Fibroblast of skin of right quadriceps (primary cell): Measurements from ENCODE around the gene ENPP3.

ENCODE experiments used
- DNase-seq: peaks from one replicate; pipeline ENCODE4 v3.0.0-alpha.2; 2013

Gene ENPP3

DNA sequence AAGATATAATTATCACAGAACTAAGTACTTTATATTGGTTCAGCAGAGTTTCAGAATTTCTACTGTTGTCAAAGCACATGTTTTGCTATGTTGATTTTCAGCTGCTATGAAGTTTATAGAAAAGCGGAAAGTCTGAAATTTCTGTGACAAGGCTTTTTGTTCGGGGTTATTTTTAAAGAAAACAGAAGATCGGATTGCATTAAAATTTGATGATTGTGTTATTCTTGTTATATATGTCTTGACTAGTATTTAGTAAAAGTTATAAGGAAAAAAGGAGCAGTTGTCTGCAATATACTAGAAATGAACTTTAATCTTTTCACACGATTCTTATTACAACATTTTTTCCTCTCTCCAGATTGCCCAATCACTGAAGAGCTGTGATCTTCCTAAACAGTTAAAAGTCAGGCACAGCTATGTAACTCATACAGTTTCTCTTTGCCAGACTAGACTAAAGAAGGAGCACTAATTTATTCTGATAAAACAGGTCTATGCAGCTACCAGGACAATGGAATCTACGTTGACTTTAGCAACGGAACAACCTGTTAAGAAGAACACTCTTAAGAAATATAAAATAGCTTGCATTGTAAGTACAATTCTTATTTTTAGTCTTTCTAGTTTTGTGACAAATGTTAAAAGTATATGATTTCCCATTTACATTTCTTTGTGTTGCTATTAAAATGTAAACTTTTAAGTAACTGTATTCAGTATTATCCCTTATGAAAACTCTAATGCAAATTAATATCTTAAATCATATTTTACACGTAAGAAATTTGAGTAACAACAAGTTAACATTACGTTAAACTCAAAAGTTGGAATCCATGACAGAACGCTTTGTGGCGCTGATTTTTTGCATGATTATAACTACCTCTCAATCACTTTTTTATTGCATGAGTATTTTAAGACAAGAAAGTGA is at the start of gene ENPP3:
Gene ENPP3 (plus strand): TSS at position 423 of the 913 bp plus-strand sequence. CDS start 83 bp downstream, at position 506.
- no peak for DNase-seq

DNA sequence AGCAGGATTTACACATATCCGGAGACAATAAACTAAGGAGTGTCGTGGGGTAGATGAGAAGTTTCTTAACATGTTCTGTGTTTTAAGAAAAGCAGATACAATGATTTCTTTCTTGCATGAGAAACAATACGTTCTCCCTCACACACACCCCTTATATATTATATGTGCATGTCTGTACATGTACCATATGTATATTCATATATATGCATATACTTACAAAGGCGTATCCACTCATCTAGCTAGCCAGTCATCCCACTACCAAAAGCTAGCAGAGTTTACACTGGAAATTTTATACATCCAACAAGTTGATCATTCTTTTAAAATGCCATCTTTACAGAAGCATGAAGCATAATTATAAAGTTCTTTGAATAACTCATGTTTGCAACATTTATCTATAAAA is 49.2 kb upstream of the ENPP3 start:
- DNase-seq = no peak

DNA sequence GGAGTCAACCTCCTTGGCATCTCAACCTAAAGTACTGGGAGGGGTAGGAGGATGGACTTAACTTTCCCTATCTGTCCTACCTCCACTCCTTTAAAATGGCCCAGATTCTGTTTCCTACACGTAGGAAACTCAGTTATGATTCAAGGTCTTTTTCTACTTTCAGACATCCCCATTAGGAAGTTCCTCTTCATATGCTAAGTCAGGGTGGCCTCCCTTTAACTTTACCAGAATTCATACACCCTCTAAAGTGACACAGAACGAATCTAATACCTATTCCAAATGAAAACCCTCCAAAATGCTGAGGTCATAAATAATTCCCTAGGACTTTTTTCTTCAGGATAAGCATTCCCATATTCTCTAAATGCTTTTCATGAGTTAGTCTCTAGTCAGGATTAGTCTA is 48.5 kb upstream of the ENPP3 start:
- no peak for DNase-seq

DNA sequence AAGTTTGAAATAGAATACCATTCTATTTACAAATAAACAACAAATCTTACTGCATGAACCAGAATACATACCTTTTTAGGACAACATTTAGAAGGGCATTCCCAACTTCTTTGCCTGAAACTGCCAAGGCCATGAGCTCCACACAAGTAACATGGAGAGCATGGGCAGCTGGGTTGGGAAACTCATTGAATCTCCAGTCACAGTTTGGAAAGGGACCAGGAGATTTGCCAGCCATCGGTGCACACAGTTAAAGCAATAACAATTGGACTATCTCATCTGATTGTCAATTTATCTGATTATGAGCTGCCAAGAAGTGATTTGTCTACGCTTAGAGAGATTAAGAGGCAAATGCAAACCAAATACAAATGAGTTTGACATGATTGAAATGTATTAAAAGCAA is 44.2 kb upstream of the ENPP3 start:
- no peak for DNase-seq

DNA sequence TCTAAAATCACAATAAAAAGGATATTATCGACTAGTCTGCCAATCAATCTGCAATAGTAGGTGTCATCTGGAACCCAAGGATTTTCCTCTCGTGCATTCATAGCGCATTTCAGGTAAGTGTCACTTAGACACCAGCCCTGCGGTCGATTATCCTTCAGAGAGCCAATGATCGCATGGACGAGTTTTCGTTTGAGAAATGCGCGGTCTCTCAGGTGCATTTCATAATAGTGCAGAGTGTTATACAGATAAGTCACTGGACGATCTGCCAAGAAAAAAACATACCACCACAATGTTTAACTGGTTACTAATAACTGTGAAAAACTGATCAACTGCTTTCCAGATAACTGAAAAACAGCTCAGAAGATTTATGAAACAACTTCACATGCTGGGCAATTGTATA is 43.0 kb upstream of the ENPP3 start:
- no peak for DNase-seq

DNA sequence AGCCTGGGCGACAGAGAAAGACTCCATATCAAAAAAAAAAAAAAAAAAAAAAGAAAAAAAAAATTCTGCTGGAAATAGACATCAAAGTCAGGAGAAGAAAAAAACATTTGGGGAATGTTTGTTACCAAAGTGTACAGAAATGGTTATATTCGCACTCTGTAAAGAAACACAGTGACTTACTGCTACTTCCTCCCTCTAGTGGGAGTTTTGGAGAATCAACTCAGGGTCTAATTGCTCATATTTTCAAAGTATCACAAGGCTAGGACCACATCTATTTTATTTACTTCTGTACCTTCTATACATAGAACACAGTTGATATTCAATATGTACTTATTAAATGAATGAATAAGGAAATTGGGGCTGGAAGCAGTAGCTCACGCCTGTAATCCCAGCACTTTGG is 39.7 kb upstream of the ENPP3 start:
- peak; percentile 2 for DNase-seq

DNA sequence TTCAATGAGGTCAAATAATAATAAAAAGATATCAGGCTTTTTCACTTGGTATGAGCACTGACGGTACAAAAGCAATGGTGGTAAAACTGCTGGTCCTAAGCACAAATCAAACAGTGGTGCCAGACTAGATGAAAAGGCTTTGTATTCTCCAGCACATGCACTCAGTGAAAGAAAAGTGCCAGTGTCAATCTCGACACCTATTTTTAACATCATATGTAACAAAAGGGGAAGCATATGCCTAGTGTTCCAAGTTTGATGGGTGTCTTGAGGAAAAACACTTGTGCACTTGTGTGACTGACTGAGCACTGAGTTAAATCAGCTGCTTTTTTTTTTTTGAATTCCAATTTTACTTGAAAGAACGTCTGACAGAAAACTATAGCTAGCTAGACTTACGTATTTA is 36.4 kb upstream of the ENPP3 start:
- no peak for DNase-seq

DNA sequence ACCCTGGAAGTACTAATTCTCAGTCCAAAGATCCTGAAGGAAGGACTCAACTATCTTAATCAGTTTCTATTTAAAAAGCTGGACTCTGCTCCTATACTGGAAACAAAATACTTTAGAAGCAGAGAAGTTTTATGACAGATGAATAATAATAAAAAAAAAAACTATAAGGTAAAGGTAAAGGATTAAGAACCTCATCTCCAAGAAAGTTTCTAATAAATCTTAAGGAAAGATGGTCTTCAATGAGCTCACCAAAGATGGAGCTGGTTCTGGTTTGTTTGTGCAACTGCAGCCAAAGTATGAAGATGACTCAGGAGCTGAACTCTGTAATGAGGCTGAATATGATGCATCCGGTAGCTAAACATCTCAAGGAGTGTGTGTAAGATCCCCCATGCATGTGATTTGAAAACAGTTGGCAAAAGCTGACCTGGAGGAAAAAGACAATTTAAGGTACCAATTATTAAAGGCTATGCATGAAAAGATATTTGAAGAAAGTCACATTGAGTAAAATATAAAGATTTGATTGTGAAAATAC is 34.3 kb upstream of the ENPP3 start:
- peak; percentile 81 for DNase-seq

DNA sequence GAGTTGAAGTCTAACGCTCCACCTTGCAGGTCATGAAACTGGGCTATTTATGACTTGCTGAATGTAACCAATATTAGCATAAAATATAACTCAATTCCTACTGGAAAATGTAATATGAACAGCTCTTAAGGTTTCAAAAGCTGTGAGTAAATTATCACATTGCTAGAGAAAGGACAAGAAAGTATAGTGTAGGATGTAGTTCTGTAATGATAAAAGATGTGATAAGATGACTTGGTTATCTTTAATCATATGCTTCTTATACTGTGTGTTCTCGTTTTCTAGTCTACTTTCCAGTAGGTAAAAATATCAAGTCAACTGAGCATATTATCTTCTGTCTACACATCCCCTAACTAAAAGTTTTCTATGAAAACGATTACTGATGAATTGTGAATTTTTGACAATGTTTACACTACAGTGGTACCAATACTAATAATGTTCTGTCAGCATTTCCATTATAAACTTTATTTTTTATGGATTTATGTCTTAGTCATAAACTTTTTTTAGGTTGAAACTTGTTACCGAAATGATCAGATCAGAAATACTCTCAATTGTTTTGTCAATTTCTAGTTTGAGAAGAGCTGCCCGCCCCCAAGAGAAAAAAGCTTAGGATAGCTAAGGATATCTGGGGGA is 23.7 kb upstream of the ENPP3 start:
- DNase-seq = no peak

DNA sequence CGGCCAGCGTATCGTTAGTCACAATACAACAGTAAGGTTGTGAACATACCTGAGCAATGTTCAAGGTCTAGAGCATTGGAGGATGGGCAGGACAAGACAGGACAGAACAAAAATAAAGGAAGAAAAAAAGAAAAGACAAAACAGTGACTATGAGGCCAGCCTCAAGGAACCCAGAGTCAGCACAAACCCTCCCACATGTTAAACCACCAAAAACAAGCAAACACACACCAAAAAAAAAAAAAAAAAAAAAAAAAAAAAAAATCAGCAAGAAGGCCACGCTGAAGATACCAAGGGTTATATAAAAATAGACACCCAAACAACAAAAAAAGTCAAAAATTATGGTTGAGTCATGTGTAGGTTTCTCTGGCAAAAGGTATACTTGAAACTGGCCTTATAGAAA is 21.8 kb upstream of the ENPP3 start:
- no peak for DNase-seq

DNA sequence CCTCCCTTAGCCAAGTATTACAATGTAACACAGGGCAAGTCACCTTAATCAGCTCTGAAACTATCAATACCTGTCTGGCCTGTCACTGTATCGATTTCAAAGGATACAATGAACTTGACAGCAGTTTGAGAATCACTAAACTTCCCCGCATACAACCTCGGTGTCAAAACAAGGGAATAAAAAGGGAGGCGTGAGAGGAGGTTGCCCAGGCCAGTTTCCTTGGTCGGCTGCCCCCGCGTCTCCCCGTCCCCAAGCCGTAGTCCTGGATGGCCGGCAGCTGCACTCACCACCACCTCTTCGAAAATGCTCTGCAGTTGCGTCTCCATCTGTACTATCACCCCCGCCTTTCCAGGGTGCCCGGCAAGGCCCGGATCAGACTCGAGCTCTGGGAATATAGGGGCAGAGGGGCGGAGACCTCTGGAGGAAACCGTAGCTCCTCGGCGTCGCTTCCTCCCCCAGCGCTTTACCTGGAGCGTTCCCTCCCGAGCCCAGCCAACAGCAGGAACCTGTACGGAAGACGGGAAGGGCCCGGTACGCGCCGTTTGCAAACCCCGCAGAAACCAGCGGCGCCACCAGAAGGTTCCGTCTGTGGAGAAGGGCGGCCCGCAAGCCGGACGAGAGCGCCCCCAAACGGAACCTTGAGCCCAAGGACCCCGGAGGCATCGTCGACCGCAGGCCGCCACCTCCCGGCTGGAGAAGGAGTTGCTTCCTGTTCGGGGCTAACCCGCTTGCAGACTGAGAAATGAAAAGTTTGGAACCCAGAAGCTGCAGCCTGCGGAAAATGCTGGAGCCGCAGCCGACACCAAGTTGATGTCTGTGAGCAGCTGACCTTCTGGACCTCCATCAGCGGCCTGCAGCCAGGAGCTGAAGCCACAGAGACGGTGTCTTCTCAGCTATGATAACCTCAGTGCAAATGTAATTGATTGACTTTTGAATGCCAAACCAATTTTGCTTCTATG is 9.1 kb upstream of the ENPP3 start, which contains the start of gene MED23:
Gene MED23 (minus strand): TSS at position 519 of the 959 bp plus-strand sequence. CDS start 193 bp downstream, at position 326.
- DNase-seq = peak; percentile 94

DNA sequence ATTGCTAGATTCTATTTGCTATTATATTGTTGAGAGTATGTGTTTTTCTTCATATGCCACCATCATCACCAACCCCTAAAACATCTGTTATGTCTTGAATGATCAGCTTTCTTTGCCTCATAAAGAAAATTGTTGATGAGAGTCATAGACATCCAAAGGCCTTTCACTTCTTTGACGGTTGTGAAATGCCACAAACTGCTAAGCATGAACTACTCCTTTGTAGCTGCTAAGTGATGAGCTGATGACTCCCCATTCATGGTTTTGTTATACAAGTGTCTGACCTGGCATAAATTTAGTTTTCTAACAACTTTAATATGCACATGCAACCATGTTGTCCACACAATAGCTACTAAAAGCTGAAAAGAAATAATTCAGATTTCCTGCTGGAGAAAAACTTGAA is 8.4 kb upstream of the ENPP3 start:
- DNase-seq = no peak

DNA sequence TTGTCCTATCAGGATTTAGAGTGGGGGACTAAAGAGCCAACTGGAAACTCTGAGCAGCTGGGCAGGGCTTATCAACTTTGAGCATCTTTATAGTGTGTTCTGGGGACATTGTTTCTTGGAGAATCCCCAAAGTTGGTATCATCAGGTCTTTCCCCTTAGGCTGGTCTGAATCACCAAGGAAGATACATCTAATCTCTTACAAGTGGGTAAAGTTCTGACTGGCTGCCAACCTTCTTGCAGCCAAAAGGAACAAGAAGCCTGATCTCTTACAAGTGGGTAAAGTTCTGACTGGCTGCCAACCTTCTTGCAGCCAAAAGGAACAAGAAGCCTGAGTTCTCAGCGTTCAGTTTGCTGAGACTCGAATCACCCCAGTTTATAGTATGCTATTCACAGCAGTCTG is 7.5 kb upstream of the ENPP3 start:
- DNase-seq = no peak

DNA sequence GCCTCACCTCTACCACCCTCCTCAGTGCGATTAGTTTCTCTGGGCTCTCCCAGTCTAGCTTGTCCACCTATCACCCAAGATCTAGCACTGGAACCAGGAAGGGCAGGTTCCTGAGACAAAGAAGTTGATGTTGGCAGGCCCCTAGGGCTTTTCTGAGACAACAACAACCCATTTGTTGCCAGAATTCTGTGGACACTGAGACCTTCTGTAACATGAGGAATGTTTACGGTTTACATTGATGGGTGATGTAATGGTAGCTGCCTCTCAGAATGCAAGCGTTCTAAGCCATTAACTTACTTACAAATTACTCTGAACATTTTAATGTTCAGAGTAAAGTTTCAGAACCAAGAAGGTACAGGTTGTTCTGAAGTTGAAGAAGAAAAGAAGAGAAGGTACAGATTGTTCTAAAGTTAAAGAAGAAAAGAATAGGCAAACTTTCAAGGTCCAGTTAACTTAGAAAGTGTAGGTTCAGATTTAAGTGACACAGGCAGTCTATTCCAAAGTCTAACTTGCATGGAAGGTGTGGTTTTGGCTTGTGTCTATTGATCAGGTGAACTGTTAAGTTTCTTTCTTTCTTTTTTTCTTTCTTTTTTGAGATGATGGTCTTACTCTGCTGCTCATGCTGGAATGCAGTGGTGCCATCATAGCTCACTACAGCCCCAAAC is 5.3 kb upstream of the ENPP3 start:
- DNase-seq = no peak

DNA sequence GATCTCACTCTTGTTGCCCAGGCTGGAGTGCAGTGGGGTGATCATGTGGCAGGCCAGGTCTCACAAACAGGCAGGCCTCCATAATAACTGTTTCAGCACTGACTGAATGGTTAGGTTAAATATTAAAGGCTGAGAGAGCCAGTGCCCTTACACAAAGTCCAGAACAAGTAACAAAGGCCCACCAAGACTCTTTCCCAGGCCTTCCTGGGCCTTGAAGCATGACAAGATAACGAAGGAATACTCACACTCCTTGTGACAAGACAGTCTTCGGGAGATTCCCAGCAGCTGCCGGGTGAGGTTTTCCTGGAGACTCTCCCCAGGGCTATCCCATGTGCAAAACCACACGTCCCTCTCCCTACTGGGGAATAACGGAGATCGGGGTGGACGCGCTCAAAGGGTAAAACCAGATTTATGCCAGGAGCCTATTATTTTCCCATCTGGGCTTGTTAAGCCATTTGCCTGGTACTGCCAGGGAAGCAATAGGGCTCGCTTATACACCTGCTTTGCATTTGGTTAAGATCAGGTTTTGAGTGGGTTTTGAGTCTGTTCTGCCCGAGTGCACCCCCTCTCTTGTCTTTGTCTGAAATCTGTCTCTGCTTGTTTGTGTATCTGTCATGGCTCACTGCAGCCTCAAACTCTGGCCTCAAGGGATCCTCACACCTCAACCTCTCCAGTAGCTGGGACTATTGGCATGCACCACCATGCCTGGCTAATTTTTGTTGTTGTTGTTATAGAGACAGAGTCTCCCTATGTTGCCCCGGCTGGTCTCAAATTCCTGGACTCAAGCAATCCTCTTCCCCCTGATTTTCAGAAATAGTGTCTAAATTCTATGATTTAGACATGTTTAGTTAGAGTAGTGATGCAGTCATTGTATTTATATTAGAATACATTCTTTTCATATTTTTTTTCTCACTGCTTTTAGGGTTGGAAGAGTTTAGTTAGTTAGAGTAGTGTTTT is 1.4 kb upstream of the ENPP3 start:
- DNase-seq = no peak

DNA sequence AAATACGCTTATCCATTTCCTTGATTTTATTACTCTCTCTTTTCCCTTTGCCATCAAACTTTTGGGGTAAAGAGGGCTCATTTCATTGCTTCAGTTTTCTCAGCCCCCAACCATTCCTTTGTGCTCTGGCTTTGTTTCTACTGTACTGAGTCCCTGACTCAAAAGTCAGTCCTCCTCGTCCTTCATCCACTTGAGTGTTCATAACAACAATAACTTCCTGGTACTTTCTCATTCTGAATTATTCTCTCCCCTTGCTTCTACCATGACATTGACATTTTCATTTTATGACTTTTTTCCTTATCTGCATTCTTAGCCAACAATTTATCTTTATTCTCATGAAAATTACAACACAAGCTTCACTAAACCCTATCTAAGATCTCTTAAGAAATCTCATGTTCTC is 911 bp downstream of the ENPP3 start:
- no peak for DNase-seq

DNA sequence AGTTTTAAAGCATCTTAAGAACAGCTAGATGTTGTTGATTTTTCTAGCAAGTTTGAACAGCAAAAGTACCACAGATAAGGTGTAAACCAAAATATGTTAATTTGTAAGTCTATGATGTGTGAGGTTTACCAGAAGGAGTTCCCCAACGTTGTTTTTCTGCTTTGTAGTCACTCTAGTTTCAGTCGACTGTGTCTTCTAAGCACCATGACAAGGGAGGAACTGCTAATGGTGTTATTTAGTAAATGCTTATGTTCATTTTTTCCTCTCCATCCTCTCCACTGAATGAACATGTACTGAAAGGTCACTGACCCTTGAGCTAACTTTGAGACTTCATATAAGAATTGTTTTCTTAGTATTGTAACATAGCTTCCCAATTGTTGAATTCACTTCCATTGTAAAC is 3.0 kb downstream of the ENPP3 start:
- no peak for DNase-seq

DNA sequence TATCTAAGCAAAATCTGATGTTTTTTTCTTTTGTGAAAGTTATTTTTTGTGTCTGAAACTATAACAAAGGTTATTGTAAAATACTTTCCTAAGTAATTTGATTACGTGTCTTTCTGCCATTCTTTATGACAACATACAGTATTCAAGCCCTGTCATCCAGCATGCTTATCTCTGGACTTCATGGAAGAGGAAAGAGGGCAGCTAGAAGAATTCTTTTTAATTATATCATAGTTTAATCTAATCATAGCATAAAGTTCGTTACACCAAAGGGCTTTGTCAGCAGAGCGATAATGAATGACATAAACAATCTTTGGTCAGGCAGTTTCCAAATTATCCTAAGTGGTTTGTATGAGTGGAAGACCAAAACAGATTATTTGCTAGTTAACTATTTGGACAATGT is 3.5 kb downstream of the ENPP3 start:
- DNase-seq = no peak

DNA sequence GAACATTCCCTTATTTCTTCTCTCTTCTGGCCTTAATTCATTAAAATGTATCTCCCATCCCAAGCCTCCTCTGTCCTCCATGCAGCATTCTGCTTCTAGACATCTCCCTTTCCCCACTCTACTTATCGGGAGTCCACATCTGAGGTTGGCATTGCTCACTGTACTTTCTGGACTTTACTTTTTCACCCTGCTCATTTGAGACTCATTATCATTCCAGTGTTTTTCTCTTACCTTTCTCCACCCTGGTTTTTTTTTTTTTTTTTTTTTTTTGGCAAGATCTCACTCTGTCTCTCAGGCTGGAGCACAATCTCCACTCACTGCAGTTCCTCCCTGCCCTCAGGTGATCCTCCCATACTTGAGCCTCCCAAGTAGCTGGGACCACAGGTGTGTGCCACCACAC is 4.5 kb downstream of the ENPP3 start:
- DNase-seq = no peak

DNA sequence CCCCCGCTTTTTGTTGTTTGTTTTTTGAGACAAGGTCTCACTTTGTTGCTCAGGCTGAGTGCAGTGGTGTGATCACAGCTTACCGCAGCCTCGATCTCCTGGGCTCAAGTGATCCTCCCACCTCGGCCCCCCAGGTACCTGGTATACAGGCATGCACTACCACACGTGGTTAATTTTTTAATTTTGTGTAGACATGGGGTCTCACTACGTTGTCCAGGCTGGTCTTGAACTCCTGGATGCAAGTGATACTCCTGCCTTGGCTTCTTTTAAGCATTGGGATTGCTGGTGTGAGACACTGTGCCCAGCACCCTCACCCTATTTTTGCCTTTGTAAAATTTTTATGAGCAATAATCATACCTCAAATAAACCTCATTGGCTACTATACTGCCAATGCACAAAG is 5.5 kb downstream of the ENPP3 start:
- DNase-seq = no peak

DNA sequence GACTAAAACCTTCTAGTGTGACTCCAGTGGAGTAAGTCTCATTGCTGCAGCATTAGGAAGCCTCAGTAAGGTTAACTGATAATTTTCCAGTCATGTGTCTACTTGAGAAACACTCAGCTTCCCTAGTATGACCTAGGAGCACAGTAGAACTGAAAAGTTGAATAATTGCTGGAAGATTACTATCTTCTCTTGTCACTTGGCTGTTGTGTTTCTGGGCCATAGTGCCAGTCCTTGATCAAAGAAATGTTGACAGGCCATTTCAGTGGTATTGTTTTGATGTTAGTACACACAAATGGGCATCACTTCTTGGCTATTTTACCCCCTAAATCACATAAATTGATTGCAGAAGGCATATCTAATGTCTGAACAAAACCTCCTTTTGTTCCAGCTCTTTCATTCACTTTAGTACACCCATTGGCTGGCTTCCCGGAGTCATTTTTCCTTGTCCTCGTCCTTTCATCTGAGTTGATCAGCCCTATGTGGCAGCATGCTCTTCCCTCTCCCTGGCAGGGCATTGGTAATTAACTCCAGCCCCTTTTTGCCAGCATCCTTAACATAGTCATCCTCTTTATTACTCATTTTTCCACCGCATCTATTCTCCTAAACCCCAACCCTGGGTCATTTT is 6.0 kb downstream of the ENPP3 start:
- no peak for DNase-seq
